Neutrophil (primary cell): ENCODE results near the gene OR1S1.

ENCODE experiments used
- H3K27ac ChIP-seq: fragments of 200-600 bp; sonication (generic); 2 replicates; pipeline ENCODE4 v1.5.1; 2016; ENCODE audit warnings: mild to moderate bottlenecking, moderate library complexity
- H3K27me3 ChIP-seq: fragments of 200-600 bp; sonication (generic); 2 replicates; pipeline ENCODE4 v1.6.0; 2016; ENCODE audit warnings: mild to moderate bottlenecking
- H3K36me3 ChIP-seq: fragments of 200-600 bp; sonication (generic); 2 replicates; pipeline ENCODE4 v1.5.1; 2017
- H3K4me1 ChIP-seq, 2 experiments: fragments of 200-600 bp in 1 of 2; sonication (generic) in 1 of 2; 1 replicate in 1 of 2; 2 replicates in 1 of 2; pipeline versions ENCODE4 v1.5.1 to v1.6.1; 2013 to 2016; ENCODE audit warnings: low read depth in 1 of 2, low read length in 1 of 2, mild to moderate bottlenecking in 1 of 2, moderate library complexity in 1 of 2; ENCODE audit not compliant: control insufficient read depth in 1 of 2, insufficient read depth in 1 of 2
- H3K4me3 ChIP-seq, 2 experiments: fragments of 200-600 bp in 1 of 2; sonication (generic) in 1 of 2; 1 replicate in 1 of 2; 2 replicates in 1 of 2; pipeline ENCODE4 v1.5.1; 2013 to 2016; ENCODE audit warnings: low read depth in 1 of 2, low read length in 1 of 2, mild to moderate bottlenecking in 1 of 2, moderate library complexity in 1 of 2
- H3K9me3 ChIP-seq: fragments of 200-600 bp; sonication (generic); 2 replicates; pipeline ENCODE4 v1.5.1; 2016
- CTCF ChIP-seq: fragments of 200-600 bp; sonication (generic); IDR thresholded peaks from 2 replicates; pipeline ENCODE4 v1.5.1; 2016; ENCODE audit warnings: antibody characterized with exemption

OR1S1 gene

GRCh38 chr11:58199271-58199670 lies 13.2 kb upstream of the OR1S1 start:
- Histone ChIP-seq H3K27me3 (no peaks in the 10 kb centered on the region), H3K4me1 (no peaks in the 10 kb centered on the region), H3K4me3 (no peak overlapping the region), H3K27ac (no peak overlapping the region), H3K9me3 (no peaks in the 10 kb centered on the region), H3K36me3 (no peaks in the 10 kb centered on the region)
- TF ChIP-seq CTCF: no peak

- Histone ChIP-seq H3K9me3 (no peaks in the 10 kb centered on the region), H3K27me3 (no peaks in the 10 kb centered on the region), H3K4me1 (no peaks in the 10 kb centered on the region)
These were observed 8.5 kb upstream of the OR1S1 start, which contains the start of gene OR1S2 for GRCh38 chr11:58204042-58204441. Gene OR1S2, minus strand, starts transcription at chr11:58204142. Its CDS starts 0 bp downstream, at chr11:58204142.

GRCh38 chr11:58216476-58216875 lies 4.0 kb downstream of the OR1S1 start:
- no peak overlapping the region for H3K4me3 ChIP-seq
- H3K36me3 ChIP-seq: no peaks in the 10 kb centered on the region

More at GRCh38 chr11:58204042-58204441, 8.5 kb upstream of the OR1S1 start, which contains the start of gene OR1S2:
- Histone ChIP-seq H3K36me3 (no peaks in the 10 kb centered on the region), H3K4me3 (no peak within 1 kb of the TSS), H3K27ac (no peak within 1 kb of the TSS)
- no peak for TF ChIP-seq CTCF

GRCh38 chr11:58222721-58223120 lies 10.2 kb downstream of the OR1S1 start:
- Histone ChIP-seq H3K4me1 (no peaks in the 10 kb centered on the region), H3K4me3 (no peak overlapping the region), H3K27me3 (no peaks in the 10 kb centered on the region), H3K36me3 (no peaks in the 10 kb centered on the region), H3K9me3 (no peaks in the 10 kb centered on the region), H3K27ac (no peak overlapping the region)
- TF ChIP-seq CTCF: no peak

More at GRCh38 chr11:58216476-58216875, 4.0 kb downstream of the OR1S1 start:
- no peak for TF ChIP-seq CTCF
- no peaks in the 10 kb centered on the region for H3K27me3 ChIP-seq
- H3K27ac ChIP-seq: no peak overlapping the region
- no peaks in the 10 kb centered on the region for H3K9me3 ChIP-seq
- H3K4me1 ChIP-seq: no peaks in the 10 kb centered on the region

GRCh38 chr11:58227956-58228615 lies 15.6 kb downstream of the OR1S1 start:
- Histone ChIP-seq H3K36me3 (no peaks in the 10 kb centered on the region), H3K4me3 (no peak overlapping the region), H3K27me3 (no peaks in the 10 kb centered on the region), H3K4me1 (no peaks in the 10 kb centered on the region), H3K27ac (no peak overlapping the region), H3K9me3 (no peaks in the 10 kb centered on the region)
- TF ChIP-seq CTCF: no peak
